Measurements from ENCODE around the gene HOMER2. TPM values are rescaled to one million over a fixed set of nuclear protein-coding genes. Genes with fewer than 3 reads are reported as not detected.

The HOMER2 gene
- total and polyA plus RNA-seq, 2 experiments from 2014 or later: 10.8 to 23.9 TPM

- H3K27ac Mint-ChIP-seq: no peak overlapping the region
- no peak for TF ChIP-seq ZNF331 (CRISPR knock-in tag; IDR thresholded peaks at IDR 0.05; ENCODE audit: low read depth)
- TF ChIP-seq ZNF462 (CRISPR knock-in tag; IDR thresholded peaks at IDR 0.05): no peak
- H3K27me3 ChIP-seq (ENCODE audit: insufficient read depth): no peaks in the 10 kb centered on the region
- H3K4me1 Mint-ChIP-seq: peaks cover 15% of the 10 kb centered on the region
- no peaks in the 10 kb centered on the region; the same call in 2 of the 3 replicates for H3K9me3 Mint-ChIP-seq
- no peak overlapping the region for H2AFZ ChIP-seq
- H3F3A ChIP-seq (replicated peaks; ENCODE audit: low read depth): no peaks in the 10 kb centered on the region
- no peaks in the 10 kb centered on the region for H3K9me2 ChIP-seq (ENCODE audit: insufficient read depth)
- H3K4me3 ChIP-seq: no peak overlapping the region
- H4K20me1 ChIP-seq (replicated peaks; ENCODE audit: insufficient read depth): no peaks in the 10 kb centered on the region
- H3K4me3 Mint-ChIP-seq: no peak overlapping the region
- DNase-seq (ENCODE audit: low spot score) (no peak), ATAC-seq (no peak)
- no peaks in the 10 kb centered on the region for H3K79me2 ChIP-seq (replicated peaks; ENCODE audit: insufficient read depth)
- H3K27me3 Mint-ChIP-seq (ENCODE audit: insufficient read depth, low read depth, poor library complexity): peaks cover 10% of the 10 kb centered on the region
- H3K4me1 ChIP-seq (ENCODE audit: insufficient read depth): peaks cover 7% of the 10 kb centered on the region
- H3K27ac ChIP-seq (ENCODE audit: low read depth): no peak overlapping the region
- no peak overlapping the region for H3K4me2 ChIP-seq
- H3K36me3 ChIP-seq (ENCODE audit: insufficient read depth): no peaks in the 10 kb centered on the region
- H3K36me3 Mint-ChIP-seq (ENCODE audit: low read depth): no peaks in the 10 kb centered on the region
These were observed 106.8 kb downstream of the HOMER2 start for GRCh38 chr15:82845686-82846085.

- Histone ChIP-seq H2AFZ (no peak overlapping the region), H3K79me2 (replicated peaks; ENCODE audit: insufficient read depth) (no peaks in the 10 kb centered on the region), H3K27ac (ENCODE audit: low read depth) (no peak overlapping the region), H4K20me1 (replicated peaks; ENCODE audit: insufficient read depth) (no peaks in the 10 kb centered on the region), H3K9me2 (ENCODE audit: insufficient read depth) (no peaks in the 10 kb centered on the region), H3K4me2 (no peak overlapping the region), H3K27me3 (ENCODE audit: insufficient read depth) (no peaks in the 10 kb centered on the region), H3K4me1 (ENCODE audit: insufficient read depth) (no peaks in the 10 kb centered on the region), H3K4me3 (no peak overlapping the region), H3K36me3 (ENCODE audit: insufficient read depth) (no peaks in the 10 kb centered on the region), H3F3A (replicated peaks; ENCODE audit: low read depth) (no peaks in the 10 kb centered on the region)
- no peak for DNase-seq (ENCODE audit: low spot score)
- ATAC-seq: no peak
- no peaks in the 10 kb centered on the region; the same call in 2 of the 3 replicates for H3K9me3 Mint-ChIP-seq
- H3K27me3 Mint-ChIP-seq (ENCODE audit: insufficient read depth, low read depth, poor library complexity): no peaks in the 10 kb centered on the region
- H3K4me3 Mint-ChIP-seq: no peak overlapping the region
- TF ChIP-seq EZH2phosphoT487 (IDR thresholded peaks at IDR 0.05; ENCODE audit: unreplicated experiment) (no peak), CTCF (conservative IDR thresholded peaks at IDR 0.05; ENCODE audit: low read depth in 2 of 2) (no peak), CREB1 (CRISPR knock-in tag; IDR thresholded peaks at IDR 0.05; ENCODE audit: low read depth) (no peak), STAT1 (IDR thresholded peaks at IDR 0.05; ENCODE audit: unreplicated experiment) (no peak), REST (IDR thresholded peaks at IDR 0.05; ENCODE audit: unreplicated experiment) (no peak), EZH2 (IDR thresholded peaks at IDR 0.05; ENCODE audit: low read depth, unreplicated experiment) (no peak), ZNF331 (CRISPR knock-in tag; IDR thresholded peaks at IDR 0.05; ENCODE audit: low read depth) (no peak)
- H3K27ac Mint-ChIP-seq: no peak overlapping the region
- H3K36me3 Mint-ChIP-seq (ENCODE audit: low read depth): no peaks in the 10 kb centered on the region
- no peaks in the 10 kb centered on the region for H3K4me1 Mint-ChIP-seq
These were observed 109.0 kb downstream of the HOMER2 start for GRCh38 chr15:82843566-82843965.

Measured in GM23338 (cell line).